ENCODE measurements around the gene SLC5A6. TPM values are rescaled to one million over a fixed set of nuclear protein-coding genes. Genes with fewer than 3 reads are reported as not detected.

The SLC5A6 gene
- total RNA-seq, 2 donors from 2014 or later, result 17.4 to 34.6 TPM

DNA sequence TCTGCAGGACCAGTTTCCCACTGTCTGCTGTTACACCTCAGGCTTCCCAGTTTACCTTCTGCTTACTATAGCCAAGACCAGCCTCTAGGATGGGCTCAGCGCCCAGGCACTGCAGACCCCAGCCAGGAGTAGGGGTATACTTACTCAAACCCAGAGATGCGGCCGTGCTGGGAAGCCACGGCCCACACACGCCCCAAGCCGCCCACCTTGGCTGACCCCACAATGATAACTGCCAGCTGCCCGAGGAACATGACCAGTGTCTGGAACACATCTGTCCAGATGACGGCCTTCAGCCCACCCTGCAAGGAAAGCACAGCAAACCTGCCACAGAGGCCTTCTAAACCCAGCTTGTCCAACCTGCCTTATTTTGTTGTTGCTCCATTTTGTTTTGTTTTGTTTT is 6.9 kb downstream of the SLC5A6 start:
- ATAC-seq (no peak), DNase-seq (no peak)
- H3K27ac ChIP-seq, result no peak overlapping the region
- no peak for TF ChIP-seq POLR2A (IDR thresholded peaks at IDR 0.05)
- TF ChIP-seq, protein P1, sequence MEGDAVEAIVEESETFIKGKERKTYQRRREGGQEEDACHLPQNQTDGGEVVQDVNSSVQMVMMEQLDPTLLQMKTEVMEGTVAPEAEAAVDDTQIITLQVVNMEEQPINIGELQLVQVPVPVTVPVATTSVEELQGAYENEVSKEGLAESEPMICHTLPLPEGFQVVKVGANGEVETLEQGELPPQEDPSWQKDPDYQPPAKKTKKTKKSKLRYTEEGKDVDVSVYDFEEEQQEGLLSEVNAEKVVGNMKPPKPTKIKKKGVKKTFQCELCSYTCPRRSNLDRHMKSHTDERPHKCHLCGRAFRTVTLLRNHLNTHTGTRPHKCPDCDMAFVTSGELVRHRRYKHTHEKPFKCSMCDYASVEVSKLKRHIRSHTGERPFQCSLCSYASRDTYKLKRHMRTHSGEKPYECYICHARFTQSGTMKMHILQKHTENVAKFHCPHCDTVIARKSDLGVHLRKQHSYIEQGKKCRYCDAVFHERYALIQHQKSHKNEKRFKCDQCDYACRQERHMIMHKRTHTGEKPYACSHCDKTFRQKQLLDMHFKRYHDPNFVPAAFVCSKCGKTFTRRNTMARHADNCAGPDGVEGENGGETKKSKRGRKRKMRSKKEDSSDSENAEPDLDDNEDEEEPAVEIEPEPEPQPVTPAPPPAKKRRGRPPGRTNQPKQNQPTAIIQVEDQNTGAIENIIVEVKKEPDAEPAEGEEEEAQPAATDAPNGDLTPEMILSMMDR (IDR thresholded peaks at IDR 0.05), result no peak
- intact Hi-C loops (cut with DNase I), result no loop called here
- WGBS, 2 donors, result 89 to 93% methylated on average over 8 of the region's 8 CpGs
- peaks cover 2% of the 10 kb centered on the region for H3K4me1 ChIP-seq
- H3K4me3 ChIP-seq, result no peak overlapping the region
- no peaks in the 10 kb centered on the region for H3K27me3 ChIP-seq
- no peaks in the 10 kb centered on the region for H3K9me3 ChIP-seq
- H3K36me3 ChIP-seq (replicated peaks in 1 of 2; ENCODE audit: insufficient read depth in 1 of 2, low read depth in 2 of 2), result peaks cover 0 to 15% of the 10 kb centered on the region in 2 donors

DNA sequence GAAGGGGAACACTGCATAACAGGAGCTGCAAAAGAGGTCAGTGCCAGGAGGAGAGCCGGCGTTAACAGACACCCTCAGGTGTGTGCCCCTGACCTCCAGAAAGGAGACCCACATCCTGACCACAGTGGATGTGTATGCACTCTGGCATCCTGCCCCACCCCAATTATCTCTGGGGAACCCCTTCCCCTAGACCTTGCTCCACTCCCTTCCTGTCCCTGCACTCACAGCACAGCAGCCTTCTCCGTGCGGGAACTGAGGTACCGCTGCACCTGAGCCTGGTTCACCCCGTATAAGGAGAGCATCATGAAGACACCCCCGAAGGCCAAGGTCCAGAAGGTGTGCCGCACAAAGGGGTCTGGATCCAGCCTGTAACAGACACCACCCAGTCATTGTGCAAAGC is 7.5 kb downstream of the SLC5A6 start:
- ATAC-seq (no peak), DNase-seq (no peak)
- intact Hi-C loops (cut with DNase I), result no loop called here
- Histone ChIP-seq H3K4me3 (no peak overlapping the region), H3K9me3 (no peaks in the 10 kb centered on the region), H3K27ac (no peak overlapping the region), H3K27me3 (no peaks in the 10 kb centered on the region), H3K4me1 (no peaks in the 10 kb centered on the region), H3K36me3 (replicated peaks in 1 of 2; ENCODE audit: insufficient read depth in 1 of 2, low read depth in 2 of 2) (peaks cover 0 to 15% of the 10 kb centered on the region in 2 donors)
- TF ChIP-seq, protein P1 (IDR thresholded peaks at IDR 0.05), result no peak
- TF ChIP-seq POLR2A (IDR thresholded peaks at IDR 0.05), result no peak
- WGBS, 2 donors, result 90 to 92% methylated on average over 8 of the region's 8 CpGs

DNA sequence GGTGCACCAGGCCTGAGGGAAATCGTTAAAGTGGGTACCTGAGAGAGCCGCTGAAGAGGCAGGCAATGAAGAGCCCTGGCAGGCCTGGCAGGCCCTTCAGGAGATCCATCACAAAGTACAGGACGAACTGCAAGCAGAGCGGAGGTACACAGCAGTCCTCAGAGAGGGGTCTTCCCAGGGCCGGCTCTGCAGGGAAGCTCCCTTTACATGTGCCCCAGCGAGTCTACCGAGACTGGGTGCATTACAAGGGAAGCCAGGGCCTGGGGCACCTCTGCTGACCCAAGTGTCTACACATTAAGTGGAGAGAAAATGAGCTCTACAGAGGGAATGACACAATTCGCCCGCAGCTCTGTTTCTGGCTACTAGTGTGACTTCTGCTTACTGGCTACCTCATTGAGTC is 8.3 kb downstream of the SLC5A6 start:
- Histone ChIP-seq H3K4me3 (no peak overlapping the region), H3K9me3 (no peaks in the 10 kb centered on the region), H3K4me1 (no peaks in the 10 kb centered on the region), H3K36me3 (replicated peaks in 1 of 2; ENCODE audit: insufficient read depth in 1 of 2, low read depth in 2 of 2) (peaks cover 0 to 15% of the 10 kb centered on the region in 2 donors), H3K27ac (no peak overlapping the region), H3K27me3 (no peaks in the 10 kb centered on the region)
- ATAC-seq, result no peak
- WGBS, 2 donors, result 82 to 89% methylated on average over 4 to 9 of the region's 9 CpGs
- no peak for TF ChIP-seq POLR2A (IDR thresholded peaks at IDR 0.05)
- TF ChIP-seq, protein P1 (IDR thresholded peaks at IDR 0.05), result no peak
- DNase-seq, result no peak
- intact Hi-C loops (cut with DNase I), result no loop called here

DNA sequence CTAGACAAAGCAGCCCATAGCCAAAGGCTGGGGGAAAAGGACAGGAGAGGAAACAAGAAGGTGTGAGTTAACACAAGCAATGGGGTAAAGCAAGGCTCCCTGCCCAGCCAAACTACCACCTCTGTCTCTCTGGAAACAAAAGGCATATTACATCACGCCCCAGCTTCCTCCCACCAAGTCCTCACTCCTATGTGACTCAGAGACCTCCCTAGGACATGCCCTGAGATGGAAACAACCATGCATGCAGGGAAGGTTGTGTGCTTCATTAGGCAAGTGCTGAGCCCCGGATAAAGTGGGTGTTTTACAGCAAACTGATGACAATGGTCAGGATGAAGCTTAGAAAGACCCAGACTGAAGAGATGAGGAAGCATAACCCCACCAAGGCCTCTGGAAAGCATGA is 9.2 kb downstream of the SLC5A6 start:
- intact Hi-C loops (cut with DNase I), result no loop called here
- Histone ChIP-seq H3K27ac (no peak overlapping the region), H3K27me3 (no peaks in the 10 kb centered on the region), H3K4me1 (no peaks in the 10 kb centered on the region), H3K36me3 (replicated peaks in 1 of 2; ENCODE audit: insufficient read depth in 1 of 2, low read depth in 2 of 2) (peaks cover 0 to 13% of the 10 kb centered on the region in 2 donors), H3K9me3 (no peaks in the 10 kb centered on the region), H3K4me3 (no peak overlapping the region)
- no peak for DNase-seq
- TF ChIP-seq, protein P1 (IDR thresholded peaks at IDR 0.05), result no peak
- TF ChIP-seq POLR2A (IDR thresholded peaks at IDR 0.05), result no peak
- WGBS, 2 donors, result 63 to 86% methylated on average over 2 of the region's 2 CpGs
- ATAC-seq, result no peak

DNA sequence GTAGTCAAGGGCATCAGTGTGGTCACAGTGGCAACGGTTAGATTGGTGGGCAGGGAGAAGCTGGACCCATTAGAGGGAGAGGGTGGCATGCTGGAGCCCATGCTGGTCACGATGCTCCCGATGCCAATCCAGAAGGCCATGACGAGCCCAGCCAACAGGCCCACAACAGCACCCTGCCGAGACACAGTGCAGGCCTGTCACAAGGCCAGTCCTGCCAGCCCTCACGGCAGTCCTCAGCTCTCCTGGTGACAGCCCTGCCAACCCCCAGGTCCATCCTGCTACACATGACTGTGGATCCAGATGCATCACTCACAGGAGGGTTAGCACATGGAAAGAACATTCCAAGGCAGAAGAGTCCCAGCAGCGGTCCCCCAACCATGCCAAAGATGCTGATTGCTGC is 10.4 kb downstream of the SLC5A6 start:
- H3K4me3 ChIP-seq, result no peak overlapping the region
- 91 to 100% methylated on average over 1 to 7 of the region's 7 CpGs for whole genome bisulfite sequencing, 2 donors
- TF ChIP-seq, protein P1 (IDR thresholded peaks at IDR 0.05), result no peak
- no peak for TF ChIP-seq POLR2A (IDR thresholded peaks at IDR 0.05)
- ATAC-seq (no peak), DNase-seq (no peak)
- intact Hi-C loops (cut with DNase I), result no loop called here
- no peaks in the 10 kb centered on the region for H3K27me3 ChIP-seq
- no peaks in the 10 kb centered on the region for H3K9me3 ChIP-seq
- H3K36me3 ChIP-seq (replicated peaks in 1 of 2; ENCODE audit: insufficient read depth in 1 of 2, low read depth in 2 of 2), result peaks cover 0 to 11% of the 10 kb centered on the region in 2 donors
- H3K27ac ChIP-seq, result no peak overlapping the region
- H3K4me1 ChIP-seq, result no peaks in the 10 kb centered on the region

All from body of pancreas (tissue), 4 donors.